ENCODE data around the gene KCNIP3. TPM values are rescaled to one million over a fixed set of nuclear protein-coding genes. Genes with fewer than 3 reads are reported as not detected.
"Not testable (repeated sequence)": the region's sequence is repeated elsewhere in the genome, so short reads cannot be mapped to it uniquely, and the experiment has no call there.

KCNIP3 gene
- total RNA-seq, 1 donor from 2014 or later, result 0.64 TPM

DNA sequence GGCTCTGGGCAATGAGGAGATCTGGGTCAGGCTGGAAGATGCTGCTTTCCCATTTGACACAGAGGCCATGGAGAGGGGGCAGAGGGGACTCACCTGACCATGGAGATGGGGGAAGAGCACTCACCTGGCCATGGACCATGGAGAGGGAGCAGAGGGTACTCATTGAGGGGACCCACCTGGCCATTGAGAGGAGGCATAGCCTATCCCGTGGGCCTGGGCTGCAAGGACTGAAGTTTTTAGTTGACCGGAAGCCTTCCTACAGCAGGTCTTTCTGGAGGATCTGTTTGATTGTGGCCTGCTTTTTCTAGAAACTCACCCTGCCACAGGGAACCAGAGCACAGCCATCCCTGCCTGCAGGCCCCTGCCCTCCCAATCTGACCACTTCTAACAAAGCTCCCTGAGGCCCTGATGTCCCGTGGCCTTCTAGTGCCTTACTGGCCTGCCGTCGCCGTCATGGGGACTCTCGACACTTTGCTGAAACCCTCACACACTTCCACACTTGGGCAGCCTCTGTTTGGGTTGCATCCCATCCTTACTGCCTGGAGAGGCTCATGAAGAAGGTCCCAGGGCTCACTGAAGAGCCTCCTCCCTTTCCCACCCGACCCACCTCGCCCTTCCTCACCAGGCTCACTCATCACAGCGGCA, 28.0 kb upstream of the KCNIP3 start:
- H3K9me3 ChIP-seq (ENCODE audit: low read depth), result no peaks in the 10 kb centered on the region
- no peak overlapping the region for H3K9ac ChIP-seq
- peaks cover 11% of the 10 kb centered on the region for H3K4me1 Mint-ChIP-seq
- H3K36me3 Mint-ChIP-seq, result no peaks in the 10 kb centered on the region
- no peaks in the 10 kb centered on the region for H3K27me3 ChIP-seq
- no peaks in the 10 kb centered on the region for H3K79me2 ChIP-seq (ENCODE audit: low read depth)
- H3K27ac Mint-ChIP-seq, result no peak overlapping the region
- no peak for DNase-seq (ENCODE audit: low spot score)
- no peak overlapping the region for H3K27ac ChIP-seq
- H3K27me3 Mint-ChIP-seq (ENCODE audit: insufficient read depth, low read depth), result peaks cover 4% of the 10 kb centered on the region
- H2AFZ ChIP-seq (replicated peaks), result no peak overlapping the region
- no peaks in the 10 kb centered on the region for H3K4me1 ChIP-seq
- H3K4me3 Mint-ChIP-seq, result no peak overlapping the region
- no peak overlapping the region for H3K4me3 ChIP-seq
- no peaks in the 10 kb centered on the region for H3F3A ChIP-seq (ENCODE audit: low read depth)
- TF ChIP-seq EZH2phosphoT487 (IDR thresholded peaks at IDR 0.05), result no peak
- TF ChIP-seq, protein P1, sequence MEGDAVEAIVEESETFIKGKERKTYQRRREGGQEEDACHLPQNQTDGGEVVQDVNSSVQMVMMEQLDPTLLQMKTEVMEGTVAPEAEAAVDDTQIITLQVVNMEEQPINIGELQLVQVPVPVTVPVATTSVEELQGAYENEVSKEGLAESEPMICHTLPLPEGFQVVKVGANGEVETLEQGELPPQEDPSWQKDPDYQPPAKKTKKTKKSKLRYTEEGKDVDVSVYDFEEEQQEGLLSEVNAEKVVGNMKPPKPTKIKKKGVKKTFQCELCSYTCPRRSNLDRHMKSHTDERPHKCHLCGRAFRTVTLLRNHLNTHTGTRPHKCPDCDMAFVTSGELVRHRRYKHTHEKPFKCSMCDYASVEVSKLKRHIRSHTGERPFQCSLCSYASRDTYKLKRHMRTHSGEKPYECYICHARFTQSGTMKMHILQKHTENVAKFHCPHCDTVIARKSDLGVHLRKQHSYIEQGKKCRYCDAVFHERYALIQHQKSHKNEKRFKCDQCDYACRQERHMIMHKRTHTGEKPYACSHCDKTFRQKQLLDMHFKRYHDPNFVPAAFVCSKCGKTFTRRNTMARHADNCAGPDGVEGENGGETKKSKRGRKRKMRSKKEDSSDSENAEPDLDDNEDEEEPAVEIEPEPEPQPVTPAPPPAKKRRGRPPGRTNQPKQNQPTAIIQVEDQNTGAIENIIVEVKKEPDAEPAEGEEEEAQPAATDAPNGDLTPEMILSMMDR (IDR thresholded peaks at IDR 0.05), result no peak
- TF ChIP-seq EZH2 (IDR thresholded peaks at IDR 0.05), result no peak
- no peaks in the 10 kb centered on the region for H3K36me3 ChIP-seq
- H4K20me1 ChIP-seq (ENCODE audit: low read depth), result no peaks in the 10 kb centered on the region
- H3K9me3 Mint-ChIP-seq, result no peaks in the 10 kb centered on the region
- no peak overlapping the region for H3K4me2 ChIP-seq

DNA sequence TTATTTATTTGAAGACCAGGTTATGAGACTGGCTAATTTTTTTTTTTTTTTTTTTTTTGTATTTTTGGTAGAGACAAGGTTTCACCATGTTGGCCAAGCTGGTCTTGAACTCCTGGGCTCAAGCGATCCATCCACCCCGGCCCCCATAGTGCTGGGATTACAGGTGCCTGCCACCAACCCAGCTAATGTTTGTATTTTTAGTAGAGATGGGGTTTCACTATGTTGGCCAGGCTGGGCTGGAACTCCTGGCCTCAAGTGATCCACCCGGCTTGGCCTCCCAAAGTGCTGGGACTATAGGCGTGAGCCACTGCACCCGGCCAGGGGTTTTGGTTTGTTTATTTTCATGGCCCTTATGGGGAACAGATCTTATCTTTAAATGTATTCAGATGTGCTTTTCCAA, 27.4 kb upstream of the KCNIP3 start:
- DNase-seq (ENCODE audit: low spot score); H3K36me3 ChIP-seq; H3K4me1 ChIP-seq; H3K27ac ChIP-seq; H3K4me2 ChIP-seq; H3K4me3 Mint-ChIP-seq; H3K79me2 ChIP-seq (ENCODE audit: low read depth); H3K9me3 Mint-ChIP-seq; H3K9me3 ChIP-seq (ENCODE audit: low read depth); H3K27me3 Mint-ChIP-seq (ENCODE audit: insufficient read depth, low read depth); H3K36me3 Mint-ChIP-seq; H4K20me1 ChIP-seq (ENCODE audit: low read depth); H3F3A ChIP-seq (ENCODE audit: low read depth); H2AFZ ChIP-seq (replicated peaks); H3K27me3 ChIP-seq; H3K4me3 ChIP-seq; H3K9ac ChIP-seq; H3K27ac Mint-ChIP-seq: not testable (repeated sequence)
- peaks cover 11% of the 10 kb centered on the region for H3K4me1 Mint-ChIP-seq

DNA sequence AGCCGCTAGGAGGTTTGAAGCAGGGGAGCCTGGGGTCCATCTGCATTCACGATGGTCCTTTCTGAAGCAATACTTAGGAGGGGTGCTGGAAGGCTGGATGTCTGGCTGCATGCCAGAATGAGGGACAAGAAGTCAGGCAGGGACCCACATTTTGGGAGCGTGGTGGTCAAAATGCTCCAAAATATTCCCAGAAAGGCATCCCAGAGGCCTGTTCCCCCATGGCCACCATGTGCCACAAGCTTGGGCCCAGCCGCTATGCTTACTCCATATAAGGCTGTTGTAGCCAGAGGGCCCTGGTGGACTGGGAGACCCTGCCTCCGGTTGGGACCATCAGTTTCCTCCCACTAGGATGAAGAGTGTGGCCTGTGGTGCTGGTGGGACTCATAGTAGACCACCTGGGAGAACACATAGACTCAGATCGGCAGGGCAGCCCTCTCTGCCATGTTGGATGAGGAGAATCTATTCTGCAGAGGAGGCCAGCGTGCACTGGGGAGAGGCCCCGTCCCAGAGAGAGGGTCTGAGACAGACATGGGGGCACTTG, 26.5 kb upstream of the KCNIP3 start:
- no peak overlapping the region for H3K4me3 ChIP-seq
- H3K9ac ChIP-seq, result no peak overlapping the region
- H3K4me2 ChIP-seq, result no peak overlapping the region
- H3K4me1 Mint-ChIP-seq, result peaks cover 11% of the 10 kb centered on the region
- H3K79me2 ChIP-seq (ENCODE audit: low read depth), result no peaks in the 10 kb centered on the region
- no peaks in the 10 kb centered on the region for H3K4me1 ChIP-seq
- no peak overlapping the region for H3K27ac Mint-ChIP-seq
- no peak for DNase-seq (ENCODE audit: low spot score)
- no peak overlapping the region for H3K4me3 Mint-ChIP-seq
- no peaks in the 10 kb centered on the region for H3K9me3 ChIP-seq (ENCODE audit: low read depth)
- H3K9me3 Mint-ChIP-seq, result no peaks in the 10 kb centered on the region
- H3K36me3 ChIP-seq, result no peaks in the 10 kb centered on the region
- no peaks in the 10 kb centered on the region for H4K20me1 ChIP-seq (ENCODE audit: low read depth)
- no peak overlapping the region for H2AFZ ChIP-seq (replicated peaks)
- no peaks in the 10 kb centered on the region for H3K36me3 Mint-ChIP-seq
- no peak overlapping the region for H3K27ac ChIP-seq
- no peaks in the 10 kb centered on the region for H3F3A ChIP-seq (ENCODE audit: low read depth)
- no peaks in the 10 kb centered on the region for H3K27me3 ChIP-seq
- TF ChIP-seq EZH2 (IDR thresholded peaks at IDR 0.05), result no peak
- TF ChIP-seq EZH2phosphoT487 (IDR thresholded peaks at IDR 0.05), result no peak
- TF ChIP-seq, protein P1 (IDR thresholded peaks at IDR 0.05), result no peak
- H3K27me3 Mint-ChIP-seq (ENCODE audit: insufficient read depth, low read depth), result peaks cover 4% of the 10 kb centered on the region

- Histone ChIP-seq H3K4me3 (no peak overlapping the region), H3F3A (ENCODE audit: low read depth) (no peaks in the 10 kb centered on the region), H3K9me3 (ENCODE audit: low read depth) (no peaks in the 10 kb centered on the region), H3K4me1 (no peaks in the 10 kb centered on the region), H3K4me2 (no peak overlapping the region), H3K27ac (no peak overlapping the region), H4K20me1 (ENCODE audit: low read depth) (no peaks in the 10 kb centered on the region), H3K79me2 (ENCODE audit: low read depth) (no peaks in the 10 kb centered on the region), H3K36me3 (no peaks in the 10 kb centered on the region), H3K9ac (no peak overlapping the region), H3K27me3 (no peaks in the 10 kb centered on the region), H2AFZ (replicated peaks) (no peak overlapping the region)
- H3K9me3 Mint-ChIP-seq, result no peaks in the 10 kb centered on the region
- H3K4me3 Mint-ChIP-seq, result no peak overlapping the region
- H3K4me1 Mint-ChIP-seq, result peaks cover 11% of the 10 kb centered on the region
- TF ChIP-seq, protein P1 (IDR thresholded peaks at IDR 0.05), result no peak
- TF ChIP-seq EZH2phosphoT487 (IDR thresholded peaks at IDR 0.05), result no peak
- H3K36me3 Mint-ChIP-seq, result no peaks in the 10 kb centered on the region
- no peak for DNase-seq (ENCODE audit: low spot score)
- no peak overlapping the region for H3K27ac Mint-ChIP-seq
- peaks cover 7% of the 10 kb centered on the region for H3K27me3 Mint-ChIP-seq (ENCODE audit: insufficient read depth, low read depth)
Measured at GRCh38 chr2:95271381-95271971, 25.7 kb upstream of the KCNIP3 start.

Measured in neural progenitor cell (in vitro differentiated cells).